ENCODE data around the gene PARD6A.

Gene PARD6A

GRCh38 chr16:67660564-67661028 is at the start of gene PARD6A:
TSS of gene PARD6A (plus strand) at chr16:67660960. CDS start at chr16:67661039, 79 bp downstream.
- DNase-seq (ENCODE audit: low read depth in 3 of 3), result peak; percentile 86 to 90 (median 87)

- no peak for DNase-seq (ENCODE audit: low read depth in 3 of 3)
These were observed 47.0 kb upstream of the PARD6A start for GRCh38 chr16:67613808-67614207.

GRCh38 chr16:67628216-67628615 is 32.5 kb upstream of the PARD6A start:
- DNase-seq (ENCODE audit: low read depth in 3 of 3), result no peak

GRCh38 chr16:67632415-67633172 is 28.2 kb upstream of the PARD6A start:
- no peak for DNase-seq (ENCODE audit: low read depth in 3 of 3)

- no peak for DNase-seq (ENCODE audit: low read depth in 3 of 3)
These were observed 24.0 kb upstream of the PARD6A start for GRCh38 chr16:67636713-67637112.

- no peak for DNase-seq (ENCODE audit: low read depth in 3 of 3)
These were observed 23.1 kb upstream of the PARD6A start for GRCh38 chr16:67637625-67638024.

GRCh38 chr16:67641779-67642708 is 18.7 kb upstream of the PARD6A start:
- no peak for DNase-seq (ENCODE audit: low read depth in 3 of 3)

- no peak for DNase-seq (ENCODE audit: low read depth in 3 of 3)
These were observed 16.7 kb upstream of the PARD6A start for GRCh38 chr16:67644038-67644437.

GRCh38 chr16:67645397-67646121 is 15.2 kb upstream of the PARD6A start:
- DNase-seq (ENCODE audit: low read depth in 3 of 3), result no peak

GRCh38 chr16:67647111-67647651 is 13.6 kb upstream of the PARD6A start:
- DNase-seq (ENCODE audit: low read depth in 3 of 3), result no peak

- no peak for DNase-seq (ENCODE audit: low read depth in 3 of 3)
These were observed 13.1 kb upstream of the PARD6A start for GRCh38 chr16:67647681-67648080.

- no peak for DNase-seq (ENCODE audit: low read depth in 3 of 3)
These were observed 12.5 kb upstream of the PARD6A start for GRCh38 chr16:67648088-67648763.

- DNase-seq (ENCODE audit: low read depth in 3 of 3), result no peak
These were observed 11.9 kb upstream of the PARD6A start for GRCh38 chr16:67648764-67649407.

GRCh38 chr16:67649494-67649931 is 11.2 kb upstream of the PARD6A start:
- no peak for DNase-seq (ENCODE audit: low read depth in 3 of 3)

- no peak for DNase-seq (ENCODE audit: low read depth in 3 of 3)
These were observed 10.7 kb upstream of the PARD6A start for GRCh38 chr16:67650023-67650422.

GRCh38 chr16:67651039-67651438 is 9.7 kb upstream of the PARD6A start:
- DNase-seq (ENCODE audit: low read depth in 3 of 3), result no peak

GRCh38 chr16:67651847-67652246 is 8.9 kb upstream of the PARD6A start:
- no peak for DNase-seq (ENCODE audit: low read depth in 3 of 3)

- no peak for DNase-seq (ENCODE audit: low read depth in 3 of 3)
These were observed 8.1 kb upstream of the PARD6A start for GRCh38 chr16:67652578-67653127.

- DNase-seq (ENCODE audit: low read depth in 3 of 3), result no peak
These were observed 7.5 kb upstream of the PARD6A start for GRCh38 chr16:67653128-67653788.

Measured in stimulated activated CD4-positive, alpha-beta T cell treated with anti-CD3 and anti-CD28 coated beads, TNF-alpha, amount 100 ng/mL, for 4 hours (primary cell).